Right ventricle myocardium inferior (tissue), 1 donor: ENCODE results near the gene MAP1LC3A. TPM values are rescaled to one million over a fixed set of nuclear protein-coding genes. Genes with fewer than 3 reads are reported as not detected.

Source experiments
- ATAC-seq: fragments of 200-7000 bp; cut with Tn5 transposase; one replicate; pipeline ENCODE4 v1.9.1; 2020; ENCODE audit warnings: mild to moderate bottlenecking, moderate library complexity
- DNase-seq: peaks from one replicate; pipeline ENCODE4 v3.0.0; 2021; ENCODE audit errors: missing footprints
- intact Hi-C: fragments of 100-400 bp; cut with DNase I; formaldehyde crosslinking; loops from one replicate; pipeline ENCODE4 v1.11.0; 2022
- total RNA-seq: library from RNA; stranded (reverse); fragmentation: NEBNext Ultra II Directional; extraction: Animal tissue kit (Norgen Biotek cat#: 25700); gene quantifications from one replicate; pipeline ENCODE4 v1.2.1, GENCODE V29; 2021
- donor health status: DM: no; HTN: yes; CAD: no; lungs with severe emphysema.

The MAP1LC3A gene
- total RNA-seq, 1 donor from 2014 or later = 112 TPM

DNA sequence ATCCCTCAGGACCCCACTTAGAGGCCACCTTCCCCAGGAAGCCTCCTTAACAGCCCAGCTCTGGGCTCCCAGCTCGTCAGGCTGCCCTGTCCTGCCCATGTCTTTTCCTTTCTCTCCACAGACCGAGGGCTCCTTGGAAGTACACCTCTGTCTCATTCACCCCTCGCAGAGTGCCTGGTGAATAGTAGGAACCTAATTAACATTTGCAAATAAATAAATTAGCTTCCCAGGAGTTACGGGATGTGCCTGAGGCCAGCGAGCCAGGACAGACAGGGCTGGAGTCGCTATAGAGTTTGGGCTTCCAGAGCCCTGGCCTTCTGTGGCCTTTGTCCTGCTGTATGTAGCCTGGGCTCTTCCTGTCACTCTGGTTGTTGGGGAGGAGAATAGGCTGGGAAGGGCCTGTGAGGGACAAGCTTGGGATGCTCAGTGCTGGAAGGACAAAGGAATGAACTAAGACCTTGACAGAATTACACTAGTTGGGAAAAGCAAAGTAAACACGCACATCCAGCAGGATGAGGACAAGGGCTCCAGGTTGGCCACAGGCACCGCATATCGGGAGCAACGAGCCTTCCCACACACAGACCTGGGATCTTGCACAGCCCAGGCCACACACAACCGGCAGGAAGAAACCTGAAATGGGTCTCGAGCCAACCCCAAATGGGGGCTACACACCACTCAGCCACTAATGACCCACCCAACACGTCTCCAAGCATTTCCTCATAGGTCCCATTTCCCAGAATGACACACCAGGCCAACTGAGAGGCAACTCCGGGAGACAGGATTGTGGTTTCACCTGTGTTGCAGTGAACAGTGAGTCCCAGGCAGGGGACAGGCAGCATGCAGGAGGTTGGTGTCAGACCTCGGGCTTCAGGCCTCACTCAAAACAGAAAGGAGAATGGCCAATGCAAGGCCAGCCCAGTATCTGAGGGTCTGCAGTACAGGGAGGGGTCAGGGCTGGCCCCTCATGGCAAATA is 9.7 kb downstream of the MAP1LC3A start:
- intact Hi-C loops = no loop called here
- no peak for ATAC-seq
- no peak for DNase-seq

DNA sequence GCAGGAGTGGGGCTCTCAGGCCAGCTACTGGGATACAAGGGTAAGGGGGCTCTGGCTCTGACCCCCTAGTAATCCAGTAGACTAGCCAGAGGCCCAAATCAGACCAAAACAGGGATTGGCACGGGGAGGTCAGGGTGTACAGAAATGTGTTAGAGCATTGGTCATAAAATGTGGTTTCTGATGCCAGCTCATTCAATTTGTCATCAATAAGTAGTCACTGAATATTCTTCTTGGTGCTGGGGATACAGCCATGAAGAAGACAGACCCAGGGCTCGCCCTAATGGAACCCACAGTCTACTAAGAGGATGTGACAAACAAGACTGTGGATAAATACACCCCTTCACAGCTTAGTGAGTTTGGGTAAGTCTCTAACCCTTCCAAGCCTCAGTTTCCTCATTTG is 11.1 kb downstream of the MAP1LC3A start:
- DNase-seq (no peak), ATAC-seq (no peak)
- intact Hi-C loops = no loop called here

DNA sequence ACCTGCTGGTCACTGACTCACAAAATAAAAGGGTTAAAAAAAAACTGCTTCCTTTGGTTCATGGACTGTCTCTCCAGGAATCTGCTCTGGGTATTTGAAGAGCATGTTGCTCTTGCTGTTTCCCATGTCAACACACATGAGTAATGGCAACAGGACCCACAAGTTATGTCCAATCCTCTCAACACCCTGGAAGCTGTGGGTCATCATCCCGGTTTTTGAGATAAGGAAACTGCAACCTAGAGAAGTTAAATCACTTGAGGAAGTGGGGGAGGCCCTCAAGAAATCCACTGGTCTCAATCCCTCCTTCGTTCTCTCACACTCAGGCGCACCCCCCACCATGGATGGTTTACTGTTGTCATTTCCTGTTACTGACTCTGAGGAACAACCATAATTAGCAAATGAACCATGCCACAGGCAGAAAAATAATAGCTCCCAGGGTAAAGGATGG is 12.4 kb downstream of the MAP1LC3A start:
- no peak for ATAC-seq
- DNase-seq = no peak
- intact Hi-C loops = no loop called here

DNA sequence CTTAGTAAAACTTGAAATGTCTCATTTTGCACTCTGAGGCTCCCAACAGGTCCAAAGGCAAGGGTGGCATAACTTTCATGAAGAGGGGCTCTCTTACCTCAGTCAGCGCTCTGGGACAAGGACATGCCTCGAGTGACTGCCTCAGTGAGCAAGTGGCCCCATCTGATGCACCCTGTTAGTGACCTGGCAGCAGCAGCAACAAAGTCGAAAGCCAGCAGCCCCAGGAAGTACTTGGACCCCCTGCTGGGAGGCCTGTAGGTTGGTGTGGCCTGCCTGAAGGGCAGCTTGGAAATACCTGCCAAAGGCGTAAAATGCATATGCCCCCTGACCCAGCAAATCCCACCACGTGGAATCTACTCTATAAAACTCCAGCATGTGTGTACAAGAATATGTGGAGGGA is 13.2 kb downstream of the MAP1LC3A start:
- intact Hi-C loops = no loop called here
- ATAC-seq (no peak), DNase-seq (no peak)

DNA sequence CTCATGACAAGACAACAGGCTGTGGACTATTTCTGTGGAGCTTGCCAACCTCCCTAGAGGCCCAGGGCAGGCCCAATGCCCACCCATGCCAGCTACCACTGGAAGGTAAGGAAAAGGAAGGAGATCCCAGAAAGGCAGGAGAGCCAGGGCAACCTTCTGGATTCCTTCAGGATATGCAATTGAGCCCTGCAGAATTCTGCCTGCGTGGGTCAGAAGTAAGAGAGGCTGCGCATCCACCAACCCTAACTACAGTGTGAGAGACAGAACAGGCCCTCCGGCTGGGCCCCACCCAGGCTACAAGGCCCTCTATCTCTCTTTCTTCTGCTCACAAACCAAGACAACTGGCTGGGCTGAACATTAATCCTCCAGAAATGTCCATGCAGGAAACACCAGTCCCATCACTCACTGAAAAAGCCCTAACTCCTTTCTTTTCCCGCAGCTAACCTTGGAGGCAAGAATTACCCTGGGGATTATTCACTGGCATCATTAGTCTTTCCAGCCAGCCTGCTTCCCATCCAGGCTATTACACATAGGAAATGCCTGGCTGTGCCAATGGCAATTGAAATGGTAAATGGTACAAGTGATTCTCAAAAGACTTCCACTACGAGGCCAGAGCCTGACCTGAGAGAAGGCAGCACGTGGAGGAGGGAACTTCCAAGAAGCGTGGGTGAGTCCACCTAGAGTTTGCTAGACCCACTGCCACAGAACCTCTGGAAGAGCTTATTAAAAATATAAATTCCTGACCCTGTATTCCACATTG is 15.2 kb downstream of the MAP1LC3A start:
- intact Hi-C loops = no loop called here
- no peak for DNase-seq
- ATAC-seq = no peak

DNA sequence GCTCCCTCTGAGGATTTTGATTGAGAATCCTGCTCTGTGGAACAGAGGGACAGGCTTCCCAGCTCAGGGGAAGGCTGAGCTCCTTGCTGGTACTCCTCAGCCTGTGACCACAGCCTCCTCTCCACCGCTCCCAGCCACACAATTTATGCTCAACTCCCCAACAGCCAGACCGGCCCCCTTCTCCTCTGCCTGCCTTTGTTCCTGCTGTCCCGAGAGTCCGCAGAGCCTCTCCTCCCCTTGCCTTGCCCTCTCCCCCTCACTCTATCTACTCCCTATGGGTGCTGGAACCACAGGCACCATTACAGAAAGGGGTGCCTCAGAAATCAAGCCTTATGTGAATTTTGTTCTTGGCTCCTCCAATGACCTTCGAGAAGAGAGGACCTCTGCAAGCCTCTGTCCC is 15.9 kb downstream of the MAP1LC3A start:
- intact Hi-C loops = no loop called here
- ATAC-seq (no peak), DNase-seq (no peak)

DNA sequence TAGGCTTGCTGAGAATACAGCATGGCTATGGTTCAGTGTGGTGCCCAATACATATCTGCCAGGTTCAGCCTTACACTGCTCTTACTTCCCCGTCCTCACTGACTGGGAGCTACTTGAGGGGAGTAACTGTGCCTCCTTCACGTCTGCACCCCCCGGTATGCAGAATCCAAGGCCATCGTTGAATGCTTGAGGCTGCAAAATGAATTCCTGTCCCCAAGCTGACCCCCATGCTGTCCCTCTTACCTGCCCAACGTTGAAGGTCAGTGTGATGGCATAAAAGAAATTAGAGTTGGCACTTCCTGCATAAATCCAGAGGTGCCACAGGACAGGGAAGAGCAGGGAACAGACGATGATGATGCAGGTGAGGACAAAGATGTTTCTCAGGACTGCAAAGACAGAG is 16.3 kb downstream of the MAP1LC3A start:
- intact Hi-C loops = loop anchor here (5.0 kb wide), 1 partner anchor 177 kb away; no protein-coding TSS in a partner anchor
- DNase-seq (no peak), ATAC-seq (no peak)

DNA sequence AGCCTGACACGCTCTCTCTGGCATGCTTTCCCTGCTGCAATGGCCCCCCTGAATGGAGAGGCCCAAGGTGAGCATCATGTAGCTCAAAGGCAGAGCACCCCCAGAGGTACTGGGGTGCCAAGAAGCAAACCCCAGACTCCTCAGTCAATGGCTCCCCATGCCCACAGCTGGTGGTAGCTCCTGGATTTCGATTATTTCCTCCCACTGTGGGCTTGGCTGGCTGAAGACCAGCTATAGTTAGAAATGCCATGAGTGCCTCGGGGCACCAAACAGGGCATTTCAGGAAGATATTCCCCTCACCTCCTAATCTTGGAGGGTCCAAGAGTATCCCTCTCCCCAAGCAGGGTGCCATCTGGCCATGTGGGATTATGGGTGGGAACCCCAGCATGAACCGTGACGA is 16.8 kb downstream of the MAP1LC3A start:
- intact Hi-C loops = loop anchor here (5.0 kb wide), 1 partner anchor 177 kb away; no protein-coding TSS in a partner anchor
- ATAC-seq (no peak), DNase-seq (no peak)

DNA sequence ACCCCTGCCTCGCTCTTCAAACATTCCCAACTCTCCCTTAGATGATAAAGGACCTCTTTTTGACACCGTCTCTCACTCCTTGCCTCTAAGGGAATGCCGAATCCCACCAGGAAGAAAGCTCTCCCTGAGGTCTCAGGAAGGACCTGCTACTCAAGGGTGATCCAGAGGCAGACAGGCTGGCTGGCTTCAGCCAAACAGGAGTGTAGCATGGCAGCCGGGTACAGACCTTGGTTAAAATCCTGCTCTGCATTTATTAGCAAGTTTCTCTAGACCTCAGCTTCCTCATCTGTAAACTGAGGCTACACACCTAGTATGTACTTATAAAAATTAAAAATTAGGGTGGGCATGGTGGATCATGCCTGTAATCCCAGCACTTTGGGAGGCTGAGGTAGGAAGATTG is 17.2 kb downstream of the MAP1LC3A start:
- no peak for ATAC-seq
- intact Hi-C loops = loop anchor here (5.0 kb wide), 1 partner anchor 177 kb away; no protein-coding TSS in a partner anchor
- no peak for DNase-seq

DNA sequence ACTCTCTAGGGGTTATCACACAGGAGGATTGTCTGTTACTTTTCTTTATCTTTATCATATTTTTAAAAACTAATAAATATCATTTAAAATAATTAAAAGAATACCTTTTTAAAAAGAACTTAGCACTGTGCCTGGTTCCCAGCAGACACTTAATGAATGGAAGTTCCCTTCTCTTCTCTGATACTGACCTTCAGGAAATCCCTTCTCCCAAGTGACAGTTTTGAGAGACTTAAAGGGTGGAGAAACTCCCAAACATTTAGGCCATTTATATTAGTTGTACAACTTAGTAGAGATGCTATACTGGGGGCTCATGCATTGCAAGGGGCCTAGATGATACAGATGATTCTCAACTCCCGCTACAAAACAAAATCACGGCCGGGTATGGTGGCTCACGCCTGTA is 18.5 kb downstream of the MAP1LC3A start:
- no peak for DNase-seq
- no peak for ATAC-seq
- intact Hi-C loops = loop anchor here (5.0 kb wide), 1 partner anchor 175 kb away; no protein-coding TSS in a partner anchor

DNA sequence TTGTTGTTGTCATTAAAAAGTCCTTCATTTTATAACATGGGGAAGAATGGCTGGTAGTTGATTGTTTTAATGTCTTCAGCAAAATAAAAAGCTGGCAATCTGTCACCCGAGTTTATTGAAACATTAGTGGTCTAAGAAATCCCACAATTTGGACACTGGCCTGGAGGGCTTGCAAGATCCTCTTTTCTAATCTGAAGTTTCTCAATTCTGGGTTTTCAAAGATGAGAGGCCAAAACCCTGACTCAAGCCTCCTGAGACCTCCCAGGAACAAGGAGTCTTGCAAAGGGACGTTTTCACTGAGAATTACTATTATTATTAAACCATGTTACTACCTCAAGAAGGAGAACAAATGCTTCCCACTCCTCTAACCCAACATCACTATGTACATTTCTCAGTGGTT is 19.5 kb downstream of the MAP1LC3A start:
- DNase-seq (no peak), ATAC-seq (peak; percentile 26)
- intact Hi-C loops = loop anchor here (2.0 to 5.0 kb wide), 2 partner anchors 51 to 174 kb away; no protein-coding TSS in a partner anchor

DNA sequence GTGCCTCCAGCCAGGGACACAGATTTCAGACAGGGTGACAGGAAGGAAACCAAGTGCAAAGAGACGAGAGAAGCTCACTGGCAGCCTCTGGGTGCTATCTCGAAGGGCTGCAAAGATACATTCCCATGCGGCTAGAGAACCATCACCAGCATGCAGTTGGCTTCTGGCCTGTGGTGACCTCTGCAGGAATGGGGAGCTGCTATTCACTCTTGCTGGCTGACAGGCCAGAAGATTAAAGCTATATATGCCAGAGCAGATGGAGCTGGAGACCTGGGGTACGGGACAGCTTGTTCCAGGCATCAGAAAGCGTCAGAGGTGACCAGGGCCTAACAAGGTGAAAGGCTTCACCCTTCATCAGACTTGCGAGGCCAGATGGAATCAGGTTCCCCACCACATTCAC is 20.0 kb downstream of the MAP1LC3A start:
- ATAC-seq = peak; percentile 83
- peak; percentile 74 for DNase-seq
- intact Hi-C loops = loop anchor here (2.0 to 5.0 kb wide), 2 partner anchors 50 to 174 kb away; no protein-coding TSS in a partner anchor

DNA sequence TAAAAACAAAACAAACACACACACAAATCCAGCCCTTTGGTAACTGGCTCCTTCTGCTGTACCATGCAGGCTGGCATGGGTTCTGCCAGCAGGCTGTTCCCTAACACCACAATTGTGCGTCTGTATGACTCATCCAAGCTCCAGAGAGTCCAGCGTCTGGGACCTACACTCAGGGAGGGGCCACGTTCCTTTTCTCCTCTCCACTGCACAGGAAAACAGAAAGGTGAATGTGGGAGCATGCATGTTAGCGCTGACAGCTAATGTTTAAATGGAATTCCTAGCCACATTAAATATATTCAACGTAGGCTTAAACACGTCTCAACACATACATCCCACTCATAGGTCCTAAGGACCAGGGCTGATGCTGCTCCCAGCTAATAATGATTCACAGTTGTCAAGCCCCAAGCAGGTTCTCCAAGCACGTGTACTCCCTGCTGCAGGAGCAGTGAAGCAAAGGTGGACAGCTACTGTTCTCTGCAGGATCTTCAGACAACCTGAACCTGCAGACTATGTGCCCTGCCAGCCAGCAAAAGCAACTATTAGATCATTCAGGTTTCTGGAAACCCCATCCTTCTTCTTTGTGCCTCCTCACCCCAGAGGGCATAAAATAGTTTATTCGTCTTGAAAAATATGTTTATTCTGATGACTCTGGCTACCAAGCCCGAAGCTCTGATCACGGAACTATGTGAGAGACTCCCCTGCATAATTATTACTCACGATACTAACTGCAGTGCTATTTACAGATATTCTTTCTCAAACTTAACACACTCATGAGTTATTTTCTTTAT is 20.9 kb downstream of the MAP1LC3A start:
- intact Hi-C loops = loop anchor here (1.0 to 5.0 kb wide), 4 partner anchors 49 to 190 kb away; partner anchors contain the start of gene TP53INP2
- ATAC-seq (peak; percentile 83), DNase-seq (peak; percentile 75)

DNA sequence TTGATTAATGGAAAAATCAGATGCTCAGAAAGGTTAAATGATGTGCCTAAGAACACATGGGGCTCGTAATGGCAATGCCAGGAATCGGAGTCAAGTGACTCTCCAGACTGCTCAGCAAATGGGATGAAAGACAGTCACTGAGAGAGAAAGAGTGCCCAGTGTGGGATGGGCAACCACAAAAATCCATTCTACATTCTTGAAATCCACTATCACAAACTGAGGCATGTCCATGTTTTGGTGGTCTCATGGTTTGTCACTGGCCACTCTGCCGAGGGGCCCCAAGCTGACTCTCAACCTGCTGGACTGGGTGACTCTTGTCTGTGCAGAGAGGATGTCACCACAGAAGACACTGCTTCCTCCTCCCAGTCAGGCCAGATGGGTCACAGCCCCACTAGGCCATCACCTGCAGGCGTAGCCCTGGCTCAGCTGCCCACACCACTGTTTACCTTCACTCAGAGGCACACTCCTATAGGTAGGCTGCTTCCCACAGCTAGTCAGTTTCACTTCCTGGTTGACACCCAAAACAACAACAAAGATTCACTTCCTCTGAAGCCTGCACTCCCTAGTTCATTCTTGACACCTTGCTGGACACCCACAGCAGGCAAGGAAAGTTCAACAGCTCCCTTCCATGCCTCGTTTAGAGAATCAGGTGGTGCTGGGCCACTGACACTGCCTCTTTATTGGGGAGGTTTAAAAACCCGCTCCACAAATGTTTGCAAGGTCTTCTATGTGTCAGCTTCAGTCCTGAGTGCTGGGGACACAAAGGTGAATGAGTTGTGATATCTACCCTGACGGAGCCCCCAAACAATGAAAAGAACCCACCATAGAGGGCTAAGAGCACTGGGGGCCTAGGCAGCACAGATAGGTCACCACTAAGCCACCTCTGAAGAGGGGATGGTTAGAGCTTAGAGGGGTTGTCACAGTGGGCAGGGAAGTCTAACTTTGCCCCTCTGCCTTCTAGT is 21.7 kb downstream of the MAP1LC3A start:
- intact Hi-C loops = loop anchor here (1.0 to 5.0 kb wide), 4 partner anchors 49 to 189 kb away; partner anchors contain the start of gene TP53INP2
- DNase-seq (no peak), ATAC-seq (no peak)

DNA sequence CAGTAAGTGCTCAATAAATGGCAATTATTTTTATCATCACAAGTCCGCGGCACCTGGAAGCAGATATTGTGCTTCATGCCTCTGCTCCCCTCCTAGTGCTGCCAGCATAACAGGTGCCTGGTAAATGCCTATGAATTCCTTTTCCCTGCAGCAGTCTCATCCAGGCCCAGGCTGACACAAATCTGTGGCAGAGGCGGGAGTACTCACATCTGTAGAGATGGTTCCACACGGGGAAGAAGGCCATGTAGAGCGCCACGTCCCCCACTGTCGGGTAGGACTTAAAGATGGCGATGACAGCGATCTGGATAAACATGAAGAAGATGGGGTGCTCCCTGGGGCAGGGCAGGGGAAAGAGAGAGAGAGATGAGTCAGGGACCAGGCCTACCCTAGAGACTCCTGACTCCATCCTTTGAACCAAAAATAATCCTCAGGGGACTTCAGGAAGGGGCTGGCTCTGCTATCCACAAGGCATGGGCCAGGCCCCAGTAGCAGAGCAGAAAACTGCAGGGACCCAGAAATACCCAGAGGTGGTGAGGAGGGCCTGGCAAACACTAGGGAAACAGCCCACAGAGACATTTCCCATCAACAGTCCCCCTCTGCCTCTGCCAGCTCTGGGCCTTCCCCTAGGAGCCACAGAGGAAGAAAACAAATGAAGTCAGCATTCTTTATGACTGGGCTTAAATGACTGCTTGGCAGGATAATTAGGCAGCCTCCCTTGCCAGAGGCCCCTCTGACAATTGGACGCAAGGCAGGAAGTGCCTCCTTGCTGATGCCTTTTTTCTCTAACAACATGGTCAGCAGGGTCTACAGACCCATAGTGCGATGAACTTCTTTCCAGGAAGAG is 23.0 kb downstream of the MAP1LC3A start:
- intact Hi-C loops = no loop called here
- peak; percentile 32 for ATAC-seq
- peak; percentile 75 for DNase-seq

DNA sequence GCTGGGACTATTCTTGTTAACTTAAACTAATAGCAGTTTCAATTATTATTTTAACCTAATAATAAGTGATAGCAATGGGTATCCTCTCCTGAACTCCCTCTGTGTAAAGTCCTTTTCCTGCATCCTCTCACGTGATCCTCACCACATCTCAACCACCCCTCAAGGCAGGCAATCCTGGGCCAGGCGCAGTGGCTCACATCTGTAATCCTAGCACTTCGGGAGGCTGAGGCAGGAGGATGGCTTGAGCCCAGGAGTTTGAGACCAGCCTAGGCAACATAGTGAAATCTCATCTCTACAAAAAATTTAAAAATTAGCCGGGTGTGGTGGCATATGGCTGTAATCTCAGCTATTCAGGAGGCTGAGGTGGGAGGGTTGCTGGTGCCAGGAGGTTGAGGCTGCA is 23.7 kb downstream of the MAP1LC3A start:
- DNase-seq (no peak), ATAC-seq (no peak)
- intact Hi-C loops = no loop called here

DNA sequence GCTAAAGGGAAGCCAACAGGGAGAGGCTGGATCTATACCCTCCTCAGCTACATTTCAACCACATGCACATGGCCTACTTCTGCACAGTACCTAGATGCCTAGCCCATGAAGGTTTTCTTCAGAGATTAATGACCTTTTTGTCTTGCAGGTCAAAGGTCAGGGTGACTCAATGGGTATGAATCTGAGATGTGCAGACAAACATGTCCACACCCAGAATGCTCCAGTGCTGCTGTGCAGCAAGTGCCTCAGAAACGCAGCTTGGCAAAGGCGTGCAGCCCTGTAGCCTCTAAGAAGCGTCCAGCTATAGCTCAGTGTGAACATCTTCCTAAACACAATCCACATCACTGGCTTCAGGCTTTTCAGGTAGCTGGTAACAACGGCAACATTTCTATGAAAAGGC is 24.4 kb downstream of the MAP1LC3A start:
- ATAC-seq = no peak
- intact Hi-C loops = no loop called here
- no peak for DNase-seq
